NB4 (cell line): ENCODE results near the gene UTP18.

Experiments
- CTCF ChIP-seq: IDR thresholded peaks from one replicate; pipeline ENCODE4 v1.5.1; 2012; ENCODE audit warnings: low read depth, low read length
- MAX ChIP-seq: IDR thresholded peaks from 2 replicates; pipeline ENCODE4 v1.6.1; 2011; ENCODE audit warnings: low read depth, low read length
- MYC ChIP-seq: IDR thresholded peaks from 2 replicates; pipeline ENCODE4 v1.6.1; 2011; ENCODE audit warnings: low read depth, low read length
- POLR2A ChIP-seq: IDR thresholded peaks from 2 replicates; pipeline ENCODE4 v1.6.1; 2011; ENCODE audit warnings: mild to moderate bottlenecking; ENCODE audit not compliant: insufficient read length; ENCODE audit errors: extremely low read depth

GRCh38 chr17:51230306-51230705, 30.0 kb upstream of the UTP18 start:
- TF ChIP-seq MAX = no peak
- no peak for TF ChIP-seq MYC
- TF ChIP-seq CTCF = no peak
- no peak for TF ChIP-seq POLR2A
